B cell (primary cell): ENCODE measurements around the gene XPO5. TPM values are rescaled to one million over a fixed set of nuclear protein-coding genes. Genes with fewer than 3 reads are reported as not detected.

ENCODE experiments used
- ATAC-seq: fragments of 200-7000 bp; cut with Tn5 transposase; one replicate; pipeline ENCODE4 v1.10.0; 2021; ENCODE audit warnings: low read depth, mild to moderate bottlenecking, moderate number of reproducible peaks, moderate library complexity
- CTCF ChIA-PET: fragments of 350-600 bp; sonication (Branson Sonifier 250); formaldehyde crosslinking; loops from one replicate; lab custom pipeline; 2021; ENCODE audit warnings: antibody characterized with exemption, inconsistent platforms; lab: Charles Lee
- POLR2A ChIA-PET: fragments of 350-600 bp; sonication (Branson Sonifier 250); formaldehyde crosslinking; loops from one replicate; lab custom pipeline; 2021; ENCODE audit warnings: antibody characterized with exemption; lab: Charles Lee
- DNase-seq: peaks from one replicate; pipeline ENCODE4 v3.0.0; 2013
- H2AFZ ChIP-seq: 2 replicates; pipeline ENCODE4 v1.6.1; 2012; ENCODE audit warnings: mild to moderate bottlenecking, low read depth, low read length; ENCODE audit not compliant: insufficient read depth, poor library complexity, severe bottlenecking
- H3K27ac ChIP-seq, 2 donors: 1 replicate in 1 of 2; 2 replicates in 1 of 2; pipeline ENCODE4 v1.5.1; 2012 to 2013; ENCODE audit warnings: low read length in 2 of 2, mild to moderate bottlenecking in 2 of 2, moderate library complexity in 1 of 2
- H3K27me3 ChIP-seq, 4 experiments: fragments of 200-600 bp in 1 of 4; sonication (generic) in 1 of 4; replicated peaks in 1 of 4; 1 replicate in 2 of 4; 2 replicates in 2 of 4; pipeline versions ENCODE4 v1.6.1 to v1.7.0; 2013 to 2016; ENCODE audit warnings: low read length in 3 of 4, mild to moderate bottlenecking in 2 of 4, mixed read lengths in 1 of 4, moderate library complexity in 1 of 4; ENCODE audit not compliant: insufficient read depth in 4 of 4, control insufficient read depth in 3 of 4; ENCODE audit errors: control extremely low read depth in 1 of 4
- H3K36me3 ChIP-seq, 2 experiments: replicated peaks in 1 of 2; 1 replicate in 1 of 2; 2 replicates in 1 of 2; pipeline versions ENCODE4 v1.6.1 to v1.7.1; 2013; ENCODE audit warnings: low read length in 1 of 2; ENCODE audit not compliant: insufficient read depth in 2 of 2, control insufficient read depth in 1 of 2; ENCODE audit errors: control extremely low read depth in 1 of 2, extremely low read depth in 1 of 2
- H3K4me1 ChIP-seq, 2 donors: fragments of 200-600 bp in 1 of 2; sonication (generic) in 1 of 2; 1 replicate in 1 of 2; 2 replicates in 1 of 2; pipeline versions ENCODE4 v1.5.1 to v1.6.1; 2013 to 2017; ENCODE audit warnings: low read length in 2 of 2; ENCODE audit not compliant: control insufficient read depth in 2 of 2, insufficient read depth in 2 of 2
- H3K4me2 ChIP-seq: replicated peaks from 2 replicates; pipeline ENCODE3; 2012; ENCODE audit warnings: mild to moderate bottlenecking, low read depth, low read length; ENCODE audit not compliant: poor library complexity, severe bottlenecking
- H3K4me3 ChIP-seq, 5 experiments: fragments of 200-600 bp in 1 of 5; sonication (generic) in 1 of 5; 1 replicate in 3 of 5; 2 replicates in 2 of 5; pipeline versions ENCODE4 v1.5.1 to v1.7.0; 2011 to 2016; ENCODE audit warnings: low read length in 4 of 5, mild to moderate bottlenecking in 4 of 5, low read depth in 2 of 5, control low read depth in 1 of 5, moderate library complexity in 1 of 5; ENCODE audit not compliant: insufficient read depth in 1 of 5; ENCODE audit errors: control extremely low read depth in 1 of 5, extremely low read depth in 1 of 5
- H3K79me2 ChIP-seq: fragments of 200-600 bp; sonication (generic); one replicate; pipeline ENCODE4 v1.6.0; 2016; ENCODE audit warnings: low read length; ENCODE audit not compliant: control insufficient read depth, insufficient read depth
- H3K9ac ChIP-seq: fragments of 200-600 bp; sonication (generic); 2 replicates; pipeline ENCODE4 v1.6.1; 2017; ENCODE audit warnings: mild to moderate bottlenecking, low read length, moderate library complexity
- H3K9me3 ChIP-seq, 3 donors: one replicate each; pipeline versions ENCODE4 v1.6.1 to v1.7.1; 2013; ENCODE audit warnings: low read length in 2 of 3; ENCODE audit not compliant: control insufficient read depth in 2 of 3, insufficient read depth in 1 of 3; ENCODE audit errors: control extremely low read depth in 1 of 3
- H4K20me1 ChIP-seq: 2 replicates; pipeline ENCODE4 v1.6.0; 2012; ENCODE audit warnings: mild to moderate bottlenecking, low read length; ENCODE audit not compliant: insufficient read depth, control insufficient read depth, poor library complexity, severe bottlenecking
- H3K27ac Mint-ChIP-seq: one replicate; pipeline ENCODE4 v1.8.0; 2021; ENCODE audit warnings: mixed read lengths
- H3K27me3 Mint-ChIP-seq: one replicate; pipeline ENCODE4 v1.8.0; 2021; ENCODE audit warnings: mixed read lengths
- H3K4me1 Mint-ChIP-seq: one replicate; pipeline ENCODE4 v1.8.0; 2021; ENCODE audit warnings: mixed read lengths
- H3K4me3 Mint-ChIP-seq: one replicate; pipeline ENCODE4 v1.8.0; 2021; ENCODE audit warnings: mixed read lengths
- H3K9me3 Mint-ChIP-seq: one replicate; pipeline ENCODE4 v1.8.0; 2022; ENCODE audit warnings: mixed read lengths; ENCODE audit not compliant: insufficient read depth
- CTCF ChIP-seq: fragments of 200-600 bp; IDR thresholded peaks from one replicate; pipeline ENCODE4 v1.8.0; 2022; ENCODE audit warnings: antibody characterized with exemption, mild to moderate bottlenecking
- EZH2 ChIP-seq: IDR thresholded peaks from 2 replicates; pipeline ENCODE4 v1.6.1; 2012; ENCODE audit warnings: borderline replicate concordance, low read depth, mild to moderate bottlenecking, moderate library complexity, low read length; ENCODE audit not compliant: insufficient read depth, poor library complexity, severe bottlenecking
- WGBS: methylation state at CpG from one replicate; pipeline ENCODE4 v1.1.5; 2013; ENCODE audit warnings: missing lambda C conversion rate; ENCODE audit not compliant: insufficient coverage; 5-methylcytosine and 5-hydroxymethylcytosine counted together
- intact Hi-C: fragments of 100-400 bp; cut with micrococcal nuclease; formaldehyde crosslinking; loops from one replicate; pipeline ENCODE4 v1.10.0; 2022
- polyA plus RNA-seq: library from polyadenylated mRNA; depleted of rRNA; stranded (reverse); fragments of >200 nt; gene quantifications from 2 replicates; pipeline ENCODE4 v1.2.3, GENCODE V29; 2012
- total RNA-seq, 2 donors: library from RNA; stranded (reverse); fragments of 120-200 nt in 1 of 2; gene quantifications; 1 replicate in 1 of 2; 2 replicates in 1 of 2; pipeline versions ENCODE4 v1.2.3 to v1.2.4, GENCODE V29; 2013 to 2022

The XPO5 gene
- total and polyA plus RNA-seq, 2 donors (not counting 1 experiment from before 2014, with no cell fraction given) = 14.4 to 45.7 TPM

- Histone ChIP-seq H2AFZ (no peak overlapping the region), H3K27me3 (no peaks in the 10 kb centered on the region), H3K27ac (no peak overlapping the region), H3K4me3 (no peak overlapping the region), H3K9me3 (no peaks in the 10 kb centered on the region), H3K36me3 (peaks cover 0 to 65% of the 10 kb centered on the region in 2 experiments), H4K20me1 (no peaks in the 10 kb centered on the region), H3K4me2 (no peak overlapping the region), H3K4me1 (peaks cover 0 to 6% of the 10 kb centered on the region in 2 donors), H3K79me2 (peaks cover 22% of the 10 kb centered on the region), H3K9ac (no peak overlapping the region)
- ATAC-seq = no peak
- H3K27ac Mint-ChIP-seq = no peak overlapping the region
- no peak for TF ChIP-seq EZH2
- TF ChIP-seq CTCF = no peak
- no peaks in the 10 kb centered on the region for H3K9me3 Mint-ChIP-seq
- 96% methylated on average over 10 of the region's 12 CpGs for WGBS
- no peaks in the 10 kb centered on the region for H3K27me3 Mint-ChIP-seq
- CTCF ChIA-PET = interaction anchor here (1.9 kb wide), 1 partner anchor 9 kb away, joined by 8 read pairs; no protein-coding TSS in a partner anchor
- intact Hi-C loops = no loop called here
- H3K4me1 Mint-ChIP-seq = peaks cover 12% of the 10 kb centered on the region
- POLR2A ChIA-PET = no interaction called here
- no peak for DNase-seq
- no peak overlapping the region for H3K4me3 Mint-ChIP-seq
These were observed 78.1 kb downstream of the XPO5 start for GRCh38 chr6:43497689-43498088.

- intact Hi-C loops = no loop called here
- Histone ChIP-seq H3K79me2 (peaks cover 27% of the 10 kb centered on the region), H3K9me3 (no peaks in the 10 kb centered on the region), H3K27me3 (no peaks in the 10 kb centered on the region), H3K4me3 (no peak overlapping the region), H3K4me2 (no peak overlapping the region), H2AFZ (no peak overlapping the region), H4K20me1 (no peaks in the 10 kb centered on the region), H3K9ac (no peak overlapping the region), H3K4me1 (peaks cover 0 to 6% of the 10 kb centered on the region in 2 donors), H3K36me3 (peaks cover 0 to 62% of the 10 kb centered on the region in 2 experiments), H3K27ac (no peak overlapping the region)
- ATAC-seq = no peak
- H3K4me1 Mint-ChIP-seq = peaks cover 12% of the 10 kb centered on the region
- ChIA-PET CTCF (interaction anchor here (1.1 to 8.0 kb wide), 2 partner anchors 8 to 100 kb away, joined by 3 to 69 read pairs; no protein-coding TSS in a partner anchor), POLR2A (no interaction called here)
- no peak for DNase-seq
- H3K27ac Mint-ChIP-seq = no peak overlapping the region
- no peak for TF ChIP-seq CTCF
- no peak for TF ChIP-seq EZH2
- no peaks in the 10 kb centered on the region for H3K9me3 Mint-ChIP-seq
- H3K4me3 Mint-ChIP-seq = no peak overlapping the region
- no peaks in the 10 kb centered on the region for H3K27me3 Mint-ChIP-seq
- 100% methylated on average over 1 of the region's 6 CpGs for WGBS
These were observed 78.8 kb downstream of the XPO5 start for GRCh38 chr6:43497129-43497396.
